Erythroblast (primary cell): ENCODE data around the gene C20orf204.

Experiments used
- GATA1 ChIP-seq: IDR thresholded peaks from 2 replicates; pipeline ENCODE4 v1.6.1; 2011; ENCODE audit warnings: low read depth, mild to moderate bottlenecking, control low read depth, low read length, moderate library complexity
- POLR2A ChIP-seq: IDR thresholded peaks from 2 replicates; pipeline ENCODE4 v1.6.1; 2011; ENCODE audit warnings: mild to moderate bottlenecking, low read length

DNA sequence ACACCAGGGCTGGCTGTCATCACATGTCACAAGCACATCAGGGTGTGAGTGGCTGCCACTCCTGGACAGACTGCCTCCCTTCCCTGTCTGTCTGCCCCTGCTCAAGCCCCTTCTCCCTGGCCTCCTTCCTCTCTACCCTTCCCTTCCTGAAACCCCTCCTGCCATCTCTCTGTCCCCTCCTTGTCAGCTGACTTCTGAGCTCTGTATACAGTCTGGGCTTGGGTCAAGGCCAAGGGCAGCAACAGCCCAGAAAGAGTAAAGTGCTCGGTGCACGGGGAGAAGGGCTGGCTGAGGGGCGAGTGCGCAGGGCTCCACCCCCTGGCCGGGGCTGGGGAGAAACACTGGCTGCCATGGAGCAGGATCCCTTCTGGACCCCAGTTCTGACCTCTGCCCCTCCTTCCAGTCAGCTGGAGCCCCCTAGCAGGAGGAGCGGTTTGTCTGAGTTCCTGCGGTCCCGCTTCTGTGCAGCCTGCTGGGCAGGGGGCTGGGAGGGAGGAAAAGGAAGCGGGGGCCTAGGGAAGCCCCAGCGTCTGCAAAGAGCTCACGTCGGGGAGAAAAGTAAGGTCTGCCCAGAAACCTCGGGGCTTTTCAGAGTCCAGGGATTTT, 46.2 kb downstream of the C20orf204 start:
- TF ChIP-seq POLR2A (no peak), GATA1 (no peak)
